HL-60 (cell line): ENCODE measurements around the gene TTI1.

Experiments used
- DNase-seq, 2 experiments: peaks; one replicate each; pipeline ENCODE4 v3.0.0-alpha.2; 2010 to 2020; ENCODE audit warnings: low read depth in 1 of 2, low spot score in 1 of 2
- H3K27ac ChIP-seq: fragments of 250-450 bp; sonication (Bioruptor Pico); replicated peaks from 2 replicates; pipeline ENCODE4 v1.5.1; 2020; ENCODE audit warnings: mild to moderate bottlenecking, moderate library complexity
- H3K27me3 ChIP-seq: fragments of 250-450 bp; sonication (Bioruptor Pico); 2 replicates; pipeline ENCODE4 v1.5.1; 2021; ENCODE audit warnings: mild to moderate bottlenecking, moderate library complexity; ENCODE audit not compliant: insufficient read depth, poor library complexity, severe bottlenecking
- H3K4me3 ChIP-seq: replicated peaks from 2 replicates; pipeline ENCODE4 v1.5.1; 2011; ENCODE audit warnings: mild to moderate bottlenecking, control low read depth, low read length; ENCODE audit not compliant: insufficient read depth
- CTCF ChIP-seq: IDR thresholded peaks from one replicate; pipeline ENCODE4 v1.5.1; 2011; ENCODE audit warnings: low read length, control low read depth, inconsistent platforms; ENCODE audit not compliant: insufficient read depth
- GABPA ChIP-seq: IDR thresholded peaks from 2 replicates; pipeline ENCODE4 v1.6.1; 2012; ENCODE audit warnings: low read depth
- POLR2AphosphoS5 ChIP-seq: IDR thresholded peaks from 2 replicates; pipeline ENCODE4 v1.6.1; 2012; ENCODE audit warnings: low read depth
- REST ChIP-seq: IDR thresholded peaks from 2 replicates; pipeline ENCODE4 v1.6.1; 2012; ENCODE audit warnings: low read depth; ENCODE audit not compliant: insufficient replicate concordance
- SPI1 ChIP-seq: IDR thresholded peaks from 2 replicates; pipeline ENCODE4 v1.6.1; 2012; ENCODE audit warnings: low read depth, mild to moderate bottlenecking, borderline replicate concordance

The TTI1 gene

GRCh38 chr20:38079353-38079752 lies 46.1 kb upstream of the TTI1 start:
- Histone ChIP-seq H3K4me3 (no peak overlapping the region), H3K27ac (no peak overlapping the region), H3K27me3 (no peaks in the 10 kb centered on the region)
- TF ChIP-seq POLR2AphosphoS5 = no peak
- no peak for TF ChIP-seq REST
- no peak for TF ChIP-seq SPI1
- no peak for TF ChIP-seq GABPA
- TF ChIP-seq CTCF = no peak
- DNase-seq = no peak

GRCh38 chr20:38078084-38078483 lies 44.8 kb upstream of the TTI1 start:
- no peak for DNase-seq
- TF ChIP-seq POLR2AphosphoS5 = no peak
- Histone ChIP-seq H3K4me3 (no peak overlapping the region), H3K27ac (no peak overlapping the region), H3K27me3 (no peaks in the 10 kb centered on the region)

- DNase-seq = no peak
- TF ChIP-seq CTCF (no peak), GABPA (no peak)
- no peak overlapping the region for H3K4me3 ChIP-seq
- H3K27ac ChIP-seq = no peak overlapping the region
- no peaks in the 10 kb centered on the region for H3K27me3 ChIP-seq
These were observed 43.3 kb upstream of the TTI1 start for GRCh38 chr20:38076548-38076947.

GRCh38 chr20:38075161-38075998 lies 42.1 kb upstream of the TTI1 start:
- H3K27me3 ChIP-seq = no peaks in the 10 kb centered on the region
- no peak for TF ChIP-seq SPI1
- no peak for TF ChIP-seq POLR2AphosphoS5
- no peak for TF ChIP-seq REST
- no peak for TF ChIP-seq CTCF
- no peak for TF ChIP-seq GABPA
- no peak for DNase-seq
- H3K4me3 ChIP-seq = no peak overlapping the region
- no peak overlapping the region for H3K27ac ChIP-seq
